Stimulated activated CD8-positive, alpha-beta memory T cell treated with anti-CD3 and anti-CD28 coated beads, Interleukin-12 subunit alpha, Interleukin-12 subunit beta, amount 100 ng/mL, for 4 hours (primary cell): ENCODE measurements around the gene PCDHGC4.

Experiments
- DNase-seq: peaks from one replicate; pipeline ENCODE4 v3.0.0-alpha.2; 2020; ENCODE audit warnings: low read depth

The PCDHGC4 gene

GRCh38 chr5:141484641-141485311, at the start of gene PCDHGC4:
TSS of gene PCDHGC4 (plus strand) at chr5:141485030. CDS start at chr5:141485174, 144 bp downstream.
- no peak for DNase-seq

DNA sequence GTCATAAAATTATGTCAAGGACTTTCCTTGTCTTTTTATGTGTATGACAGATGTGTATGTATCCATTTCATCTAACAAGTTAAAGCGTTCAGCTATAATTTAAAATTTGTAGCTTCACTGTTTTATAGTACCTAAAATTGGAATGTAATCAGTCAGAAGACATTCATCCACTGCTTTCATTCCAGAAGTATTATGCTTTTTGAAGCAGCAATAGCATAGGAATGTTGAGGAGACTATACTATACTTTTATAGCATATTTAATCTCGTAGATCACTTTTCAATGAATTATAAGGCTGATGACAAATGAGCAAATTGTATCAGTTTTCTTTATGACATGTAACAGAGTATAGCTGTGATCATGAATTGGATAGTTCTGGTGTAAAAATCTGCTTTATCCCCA, 47.6 kb upstream of the PCDHGC4 start:
- no peak for DNase-seq

- no peak for DNase-seq
These were observed 45.3 kb upstream of the PCDHGC4 start for GRCh38 chr5:141439411-141440141.

- DNase-seq = no peak
These were observed 44.5 kb upstream of the PCDHGC4 start for GRCh38 chr5:141440341-141440740.

DNA sequence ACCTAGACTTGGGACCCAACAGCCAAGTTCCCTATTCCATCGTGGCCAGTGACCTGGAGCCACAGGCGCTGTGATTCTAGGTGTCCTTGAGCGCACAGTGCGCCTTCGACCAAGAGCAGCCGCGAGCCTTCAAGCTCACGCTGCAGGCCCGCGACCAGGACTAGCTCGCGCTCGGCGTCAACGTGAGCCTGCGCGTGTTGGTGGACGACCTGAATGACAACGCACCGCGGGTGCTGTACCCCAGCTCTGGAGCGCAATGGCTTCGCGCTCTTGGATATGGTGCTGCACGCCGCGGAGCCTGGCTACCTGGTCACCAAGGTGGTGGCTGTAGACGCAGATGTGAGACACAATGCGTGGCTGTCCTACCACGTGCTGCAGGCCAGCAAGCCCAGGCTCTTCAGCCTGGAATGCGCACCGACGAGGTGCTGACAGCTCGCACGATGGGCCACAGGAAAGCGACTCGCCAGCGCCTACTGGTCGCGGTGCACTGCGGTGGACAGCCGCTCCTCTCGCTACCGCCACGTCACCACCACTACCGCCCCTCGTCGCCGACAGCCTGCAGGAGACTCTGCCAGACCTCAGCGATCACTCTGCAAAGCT, 43.2 kb upstream of the PCDHGC4 start:
- no peak for DNase-seq

- no peak for DNase-seq
These were observed 19.5 kb upstream of the PCDHGC4 start for GRCh38 chr5:141465351-141465750.

DNA sequence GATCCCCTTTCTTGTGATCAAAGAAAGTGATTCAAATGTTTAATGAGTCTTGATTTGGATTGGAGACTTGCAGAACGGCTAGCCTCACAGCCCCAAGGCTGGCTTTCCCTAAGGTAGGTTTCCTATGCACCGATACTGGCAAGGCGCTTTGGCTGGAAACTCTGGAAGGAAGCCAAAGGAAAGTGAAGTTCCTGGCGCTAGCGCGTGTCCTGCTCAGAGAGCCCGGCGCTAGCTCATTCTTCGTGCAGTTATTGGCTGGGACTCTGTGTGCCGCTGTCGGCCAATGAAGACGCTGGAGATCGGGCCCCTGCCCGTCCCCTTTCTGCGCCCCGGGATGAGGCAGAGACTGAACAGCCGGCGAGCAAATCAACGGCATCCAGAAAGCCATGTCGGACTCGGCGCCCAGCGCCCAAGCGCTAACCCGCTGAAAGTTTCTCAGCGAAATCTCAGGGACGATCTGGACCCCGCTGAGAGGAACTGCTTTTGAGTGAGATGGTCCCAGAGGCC, 9.2 kb upstream of the PCDHGC4 start, which contains the start of gene PCDHGC3:
TSS of gene PCDHGC3 (plus strand) at position 342 of the 507 bp plus-strand sequence. CDS start at position 493, 151 bp downstream.
- DNase-seq = no peak

GRCh38 chr5:141476132-141476911, 8.5 kb upstream of the PCDHGC4 start:
- DNase-seq = no peak

- no peak for DNase-seq
These were observed 7.7 kb upstream of the PCDHGC4 start for GRCh38 chr5:141477044-141477575.

GRCh38 chr5:141477815-141478214, 7.0 kb upstream of the PCDHGC4 start:
- DNase-seq = no peak

DNA sequence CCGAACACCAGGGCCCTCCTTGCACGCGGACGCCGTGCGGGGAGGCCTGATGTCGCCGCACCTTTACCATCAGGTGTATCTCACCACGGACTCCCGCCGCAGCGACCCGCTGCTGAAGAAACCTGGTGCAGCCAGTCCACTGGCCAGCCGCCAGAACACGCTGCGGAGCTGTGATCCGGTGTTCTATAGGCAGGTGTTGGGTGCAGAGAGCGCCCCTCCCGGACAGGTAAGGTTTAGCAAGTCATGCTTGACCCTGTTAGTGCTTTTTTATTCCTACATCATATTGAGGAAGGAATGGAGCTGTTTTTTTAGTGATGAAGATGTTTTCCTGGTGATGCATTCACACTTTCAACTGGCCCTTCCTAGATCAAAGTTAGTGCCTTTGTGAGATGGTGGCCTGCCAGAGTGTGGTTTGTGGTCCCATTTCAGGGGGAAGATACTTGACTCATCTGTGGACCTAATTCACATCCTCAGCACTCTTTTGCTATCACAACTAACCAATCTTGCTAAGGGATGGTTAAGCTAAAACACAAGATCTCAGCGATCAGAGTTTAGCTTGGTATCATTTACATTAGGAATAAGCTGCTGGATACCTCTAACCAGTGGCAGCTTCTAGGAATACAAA, 6.4 kb upstream of the PCDHGC4 start:
- no peak for DNase-seq

GRCh38 chr5:141479776-141480175, 5.1 kb upstream of the PCDHGC4 start:
- no peak for DNase-seq

GRCh38 chr5:141483902-141484301, 928 bp upstream of the PCDHGC4 start:
- no peak for DNase-seq

DNA sequence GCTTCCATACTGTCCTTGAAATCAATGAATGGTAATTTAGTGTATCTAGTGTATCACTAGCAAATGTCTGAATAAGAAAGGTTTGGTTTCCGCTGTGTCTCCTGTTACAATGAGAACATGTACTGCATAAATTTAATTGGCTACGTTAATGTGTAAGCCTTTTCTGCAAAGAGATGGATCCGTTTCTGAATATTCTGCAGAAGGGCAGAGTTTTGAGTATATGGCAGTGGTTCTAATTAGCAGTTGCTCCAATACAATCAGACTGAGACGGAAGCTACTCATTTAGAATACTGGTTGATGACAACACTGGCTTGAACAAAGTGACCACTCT, 555 bp upstream of the PCDHGC4 start:
- DNase-seq = no peak

DNA sequence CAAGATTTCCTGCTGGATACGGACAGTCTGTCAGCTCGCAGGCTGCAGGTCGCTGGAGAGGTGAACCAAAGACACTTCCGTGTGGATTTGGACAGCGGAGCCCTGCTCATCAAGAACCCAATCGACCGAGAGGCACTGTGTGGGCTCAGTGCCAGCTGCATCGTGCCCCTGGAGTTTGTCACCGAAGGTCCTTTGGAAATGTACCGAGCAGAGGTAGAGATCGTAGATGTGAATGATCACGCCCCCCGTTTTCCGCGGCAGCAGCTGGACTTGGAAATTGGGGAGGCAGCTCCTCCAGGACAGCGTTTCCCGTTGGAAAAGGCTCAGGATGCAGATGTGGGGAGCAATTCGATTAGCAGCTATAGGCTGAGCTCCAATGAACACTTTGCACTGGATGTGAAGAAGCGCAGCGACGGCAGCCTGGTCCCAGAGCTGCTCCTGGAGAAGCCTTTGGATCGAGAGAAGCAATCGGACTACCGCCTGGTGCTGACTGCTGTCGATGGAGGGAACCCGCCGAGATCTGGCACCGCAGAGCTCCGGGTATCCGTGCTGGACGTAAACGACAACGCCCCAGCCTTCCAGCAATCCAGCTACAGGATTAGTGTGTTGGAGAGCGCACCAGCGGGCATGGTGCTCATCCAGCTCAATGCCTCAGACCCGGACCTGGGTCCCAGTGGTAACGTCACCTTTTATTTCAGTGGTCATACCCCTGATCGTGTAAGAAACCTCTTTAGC, 658 bp downstream of the PCDHGC4 start:
- DNase-seq = no peak

- no peak for DNase-seq
These were observed 1.3 kb downstream of the PCDHGC4 start for GRCh38 chr5:141486091-141486490.

GRCh38 chr5:141487131-141487530, 2.3 kb downstream of the PCDHGC4 start:
- DNase-seq = no peak

DNA sequence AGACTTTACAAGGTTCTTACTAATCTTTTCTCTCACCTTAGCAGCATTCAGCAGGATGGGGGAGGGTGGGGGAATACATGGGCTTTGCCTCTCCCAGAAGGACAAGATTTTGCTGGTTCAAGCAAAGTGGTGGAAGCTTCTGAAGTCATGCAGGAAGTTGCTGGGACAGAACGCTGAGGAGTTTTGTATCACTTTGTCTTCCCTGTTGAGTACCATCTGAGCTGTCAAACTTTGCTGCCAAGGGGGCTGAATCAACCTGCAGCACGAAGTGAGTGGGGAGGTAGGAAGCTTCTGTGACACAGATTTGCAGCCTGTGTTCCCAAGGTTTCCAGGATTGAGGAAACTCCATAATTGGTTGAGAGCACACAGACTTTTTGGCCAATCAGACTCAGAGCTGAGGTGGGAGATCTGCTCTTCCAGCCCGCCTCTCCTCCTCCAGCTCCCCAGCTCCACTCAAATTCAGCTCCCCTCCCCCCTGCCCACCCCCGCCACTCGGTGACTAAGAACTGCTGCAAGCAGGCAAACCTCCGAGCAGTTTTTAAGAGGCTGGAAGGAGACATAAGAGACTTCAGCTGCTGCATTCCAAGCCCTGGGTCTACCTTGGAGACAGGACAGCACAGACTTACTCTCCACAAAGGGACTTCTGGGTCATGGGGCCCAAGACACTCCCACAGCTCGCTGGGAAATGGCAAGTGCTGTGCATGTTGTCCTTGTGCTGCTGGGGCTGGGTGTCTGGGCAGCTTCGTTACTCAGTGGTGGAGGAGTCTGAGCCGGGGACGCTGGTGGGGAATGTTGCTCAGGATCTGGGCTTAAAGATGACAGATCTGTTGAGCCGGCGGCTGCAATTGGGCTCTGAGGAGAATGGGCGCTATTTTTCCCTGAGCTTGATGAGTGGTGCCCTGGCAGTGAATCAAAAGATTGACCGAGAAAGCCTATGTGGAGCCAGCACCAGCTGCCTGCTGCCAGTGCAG, 4.0 kb downstream of the PCDHGC4 start, which contains the start of gene PCDHGC5:
TSS of gene PCDHGC5 (plus strand) at position 491 of the 971 bp plus-strand sequence. CDS start at position 651, 160 bp downstream.
- no peak for DNase-seq

GRCh38 chr5:141489841-141490240, 5.0 kb downstream of the PCDHGC4 start:
- no peak for DNase-seq
